ENCODE data around the gene SLC35F1. TPM values are rescaled to one million over a fixed set of nuclear protein-coding genes. Genes with fewer than 3 reads are reported as not detected.

Gene SLC35F1
- total RNA-seq, 4 donors from 2014 or later = 0.08 to 0.57 (median 0.09) TPM

DNA sequence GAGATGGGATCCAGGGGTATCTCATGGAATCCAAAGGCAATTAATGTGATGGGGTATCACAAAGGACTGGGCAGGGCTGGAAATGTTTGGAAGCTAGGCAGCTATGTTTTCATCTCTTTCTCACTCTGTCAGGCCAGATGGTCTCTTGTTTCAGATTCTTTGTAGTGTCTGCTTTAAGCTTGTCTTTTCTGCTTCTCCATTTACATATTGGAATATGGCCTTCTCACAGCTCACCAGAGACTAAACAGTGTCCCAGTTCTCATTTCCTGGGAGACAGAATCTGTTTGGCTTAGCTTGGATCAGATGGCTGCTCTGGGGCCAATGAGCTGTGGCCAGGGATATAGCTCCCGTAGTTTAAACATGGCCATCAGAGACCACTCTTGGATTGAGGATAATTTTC lies 78.9 kb downstream of the SLC35F1 start:
- no peaks in the 10 kb centered on the region for H3K36me3 ChIP-seq
- TF ChIP-seq, protein P1, sequence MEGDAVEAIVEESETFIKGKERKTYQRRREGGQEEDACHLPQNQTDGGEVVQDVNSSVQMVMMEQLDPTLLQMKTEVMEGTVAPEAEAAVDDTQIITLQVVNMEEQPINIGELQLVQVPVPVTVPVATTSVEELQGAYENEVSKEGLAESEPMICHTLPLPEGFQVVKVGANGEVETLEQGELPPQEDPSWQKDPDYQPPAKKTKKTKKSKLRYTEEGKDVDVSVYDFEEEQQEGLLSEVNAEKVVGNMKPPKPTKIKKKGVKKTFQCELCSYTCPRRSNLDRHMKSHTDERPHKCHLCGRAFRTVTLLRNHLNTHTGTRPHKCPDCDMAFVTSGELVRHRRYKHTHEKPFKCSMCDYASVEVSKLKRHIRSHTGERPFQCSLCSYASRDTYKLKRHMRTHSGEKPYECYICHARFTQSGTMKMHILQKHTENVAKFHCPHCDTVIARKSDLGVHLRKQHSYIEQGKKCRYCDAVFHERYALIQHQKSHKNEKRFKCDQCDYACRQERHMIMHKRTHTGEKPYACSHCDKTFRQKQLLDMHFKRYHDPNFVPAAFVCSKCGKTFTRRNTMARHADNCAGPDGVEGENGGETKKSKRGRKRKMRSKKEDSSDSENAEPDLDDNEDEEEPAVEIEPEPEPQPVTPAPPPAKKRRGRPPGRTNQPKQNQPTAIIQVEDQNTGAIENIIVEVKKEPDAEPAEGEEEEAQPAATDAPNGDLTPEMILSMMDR (IDR thresholded peaks at IDR 0.05) = no peak
- no peak for TF ChIP-seq POLR2A (IDR thresholded peaks at IDR 0.05)
- no peaks in the 10 kb centered on the region for H3K9me3 ChIP-seq
- no peak for DNase-seq
- no peaks in the 10 kb centered on the region for H3K27me3 ChIP-seq
- no peak overlapping the region for H3K27ac ChIP-seq
- H3K4me3 ChIP-seq = no peak overlapping the region
- WGBS, 2 donors = 89 to 91% methylated on average over 1 of the region's 1 CpG
- no peaks in the 10 kb centered on the region for H3K4me1 ChIP-seq
- intact Hi-C loops (cut with DNase I) = no loop called here

DNA sequence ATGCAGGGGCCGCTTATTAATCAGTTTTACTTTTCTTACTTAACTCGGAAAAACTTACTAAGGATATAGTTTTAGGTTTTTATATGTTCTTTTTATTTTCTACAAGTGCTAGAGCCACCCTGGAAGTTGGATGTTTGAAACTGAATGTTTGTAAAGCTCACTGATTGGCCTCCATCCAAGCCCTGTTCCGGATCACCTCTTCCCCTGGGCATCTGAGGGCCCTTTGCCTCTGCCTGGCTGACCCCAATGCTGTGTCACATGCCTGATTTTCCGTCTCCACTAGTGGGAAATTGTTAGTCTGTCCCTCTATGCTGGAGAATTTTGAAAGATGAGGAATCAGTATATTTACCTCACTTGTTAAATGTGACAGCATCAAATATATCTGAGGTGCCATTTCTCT lies 79.3 kb downstream of the SLC35F1 start:
- Histone ChIP-seq H3K9me3 (no peaks in the 10 kb centered on the region), H3K27me3 (no peaks in the 10 kb centered on the region), H3K36me3 (no peaks in the 10 kb centered on the region), H3K4me1 (no peaks in the 10 kb centered on the region), H3K4me3 (no peak overlapping the region), H3K27ac (no peak overlapping the region)
- DNase-seq = no peak
- intact Hi-C loops (cut with DNase I) = no loop called here
- WGBS, 2 donors = 72 to 84% methylated on average over 4 of the region's 4 CpGs
- TF ChIP-seq, protein P1 (IDR thresholded peaks at IDR 0.05) = no peak
- no peak for TF ChIP-seq POLR2A (IDR thresholded peaks at IDR 0.05)

DNA sequence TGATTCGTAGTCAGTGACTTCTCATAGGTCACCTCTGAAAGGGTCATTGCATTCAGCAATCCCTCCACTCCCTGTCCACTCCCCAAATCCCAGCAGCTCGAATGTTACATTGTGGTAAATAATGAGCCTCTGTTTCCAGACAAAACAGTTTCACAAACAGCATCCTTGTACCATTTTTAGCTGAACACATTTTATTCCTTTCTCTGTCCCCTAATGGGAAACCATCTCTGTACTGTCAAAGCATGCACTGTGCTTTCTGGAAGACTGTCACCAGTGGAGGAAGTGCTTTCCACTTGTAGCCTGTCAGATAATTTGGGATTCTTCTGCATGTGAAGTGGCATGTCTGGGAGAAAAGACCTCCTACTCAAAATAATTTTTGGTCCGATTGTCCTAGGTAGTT lies 82.0 kb downstream of the SLC35F1 start:
- Histone ChIP-seq H3K4me1 (no peaks in the 10 kb centered on the region), H3K4me3 (no peak overlapping the region), H3K36me3 (no peaks in the 10 kb centered on the region), H3K27ac (no peak overlapping the region), H3K27me3 (no peaks in the 10 kb centered on the region), H3K9me3 (no peaks in the 10 kb centered on the region)
- WGBS, 2 donors = 53 to 72% methylated on average over 3 of the region's 3 CpGs
- DNase-seq = no peak
- TF ChIP-seq, protein P1 (IDR thresholded peaks at IDR 0.05) = no peak
- TF ChIP-seq POLR2A (IDR thresholded peaks at IDR 0.05) = no peak
- intact Hi-C loops (cut with DNase I) = no loop called here

DNA sequence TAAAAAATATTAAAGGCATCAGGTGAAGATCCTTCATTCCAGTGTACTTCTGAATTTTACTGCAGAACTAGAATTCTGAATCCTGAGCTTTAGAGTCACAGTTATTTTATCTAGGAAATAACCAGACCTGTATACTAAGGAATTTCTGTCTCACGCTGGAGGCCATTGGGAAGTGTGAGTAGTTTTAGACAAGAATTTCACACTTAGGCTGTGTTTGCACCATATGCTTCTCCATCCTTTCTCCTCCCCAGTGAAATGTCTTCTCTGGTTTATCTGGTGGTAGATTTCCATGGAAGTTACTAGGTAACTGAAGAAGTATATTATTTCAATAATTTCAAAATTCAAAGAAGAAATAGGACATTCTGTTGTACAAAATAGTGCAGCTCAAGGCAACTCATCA lies 83.1 kb downstream of the SLC35F1 start:
- no peaks in the 10 kb centered on the region for H3K4me1 ChIP-seq
- no peak overlapping the region for H3K27ac ChIP-seq
- no peak for DNase-seq
- H3K4me3 ChIP-seq = no peak overlapping the region
- WGBS, 2 donors = 48 to 83% methylated on average over 1 of the region's 1 CpG
- intact Hi-C loops (cut with DNase I) = no loop called here
- no peak for TF ChIP-seq POLR2A (IDR thresholded peaks at IDR 0.05)
- TF ChIP-seq, protein P1 (IDR thresholded peaks at IDR 0.05) = no peak
- no peaks in the 10 kb centered on the region for H3K27me3 ChIP-seq
- no peaks in the 10 kb centered on the region for H3K9me3 ChIP-seq
- H3K36me3 ChIP-seq = no peaks in the 10 kb centered on the region

DNA sequence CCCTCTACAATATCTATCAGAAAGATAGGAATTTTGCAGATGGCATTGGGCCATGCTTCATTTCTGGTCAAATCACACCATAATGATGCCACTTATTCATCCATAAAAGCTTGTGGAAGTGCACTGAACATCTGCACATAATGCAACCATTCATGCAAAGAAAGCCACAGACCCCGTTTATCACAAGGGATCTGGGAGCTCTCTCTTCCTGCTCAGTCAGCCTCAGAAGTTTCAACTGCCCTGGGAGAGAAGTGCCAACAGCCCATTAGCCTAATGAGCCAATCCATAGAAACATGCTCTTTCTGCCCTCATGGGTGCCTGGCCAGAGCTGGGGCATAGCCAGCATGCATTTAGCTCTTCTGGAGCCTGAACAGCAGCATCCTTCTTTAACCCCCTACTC lies 85.8 kb downstream of the SLC35F1 start:
- no peaks in the 10 kb centered on the region for H3K27me3 ChIP-seq
- 40 to 45% methylated on average over 1 of the region's 1 CpG for WGBS, 2 donors
- H3K36me3 ChIP-seq = no peaks in the 10 kb centered on the region
- no peak overlapping the region for H3K27ac ChIP-seq
- DNase-seq = no peak
- no peak overlapping the region for H3K4me3 ChIP-seq
- H3K9me3 ChIP-seq = no peaks in the 10 kb centered on the region
- intact Hi-C loops (cut with DNase I) = no loop called here
- H3K4me1 ChIP-seq = no peaks in the 10 kb centered on the region
- TF ChIP-seq POLR2A (IDR thresholded peaks at IDR 0.05) = no peak
- TF ChIP-seq, protein P1 (IDR thresholded peaks at IDR 0.05) = no peak
